Smooth muscle cell of the brain vasculature (primary cell): ENCODE measurements around the gene RSU1.
"Not testable (repeated sequence)": the region's sequence is repeated elsewhere in the genome, so short reads cannot be mapped to it uniquely, and the experiment has no call there.

Experiments
- DNase-seq: peaks from one replicate; pipeline ENCODE4 v3.0.0-alpha.2; 2012; ENCODE audit warnings: low read depth, low spot score

The RSU1 gene

GRCh38 chr10:16817125-16818019 is at the start of gene RSU1:
Gene RSU1, minus strand, starts transcription at chr10:16817424. Its CDS starts 343 bp downstream, at chr10:16817081.
- DNase-seq, result peak; percentile 100

DNA sequence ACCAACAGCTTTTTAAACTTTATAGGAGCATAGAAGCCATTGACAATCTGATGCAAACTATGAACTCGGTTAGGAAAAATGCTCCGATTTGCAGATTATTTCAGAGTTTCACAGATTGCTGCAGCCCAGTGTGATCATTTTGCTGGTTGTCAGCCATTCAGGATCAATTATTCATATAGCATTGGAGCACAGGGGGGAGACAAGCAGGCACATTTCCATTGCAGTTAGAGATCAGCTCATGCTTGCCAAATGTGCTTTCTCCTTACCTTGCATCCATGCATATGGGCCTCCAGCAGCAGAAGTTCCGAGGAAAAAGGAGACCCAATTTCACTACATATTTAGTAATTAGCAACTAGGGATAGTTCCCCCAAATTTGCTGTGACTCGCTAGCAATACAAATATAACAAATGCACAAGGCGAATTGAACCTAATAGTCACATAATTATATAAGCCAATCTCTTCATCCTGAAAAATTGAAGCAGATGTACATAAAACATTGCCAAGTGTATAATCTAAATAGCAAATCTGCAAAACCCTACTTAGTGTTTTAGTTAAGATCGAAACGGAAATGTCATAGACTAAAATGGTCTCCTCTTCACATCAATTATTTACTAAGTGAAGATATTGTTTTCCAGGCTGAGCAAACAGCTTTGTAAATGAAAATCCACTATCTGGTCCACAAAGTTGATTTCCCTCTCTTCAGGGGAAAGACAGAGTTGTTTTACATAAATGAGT is 49.5 kb upstream of the RSU1 start:
- no peak for DNase-seq

- no peak for DNase-seq
Observed at GRCh38 chr10:16865766-16866165, 48.5 kb upstream of the RSU1 start.

DNA sequence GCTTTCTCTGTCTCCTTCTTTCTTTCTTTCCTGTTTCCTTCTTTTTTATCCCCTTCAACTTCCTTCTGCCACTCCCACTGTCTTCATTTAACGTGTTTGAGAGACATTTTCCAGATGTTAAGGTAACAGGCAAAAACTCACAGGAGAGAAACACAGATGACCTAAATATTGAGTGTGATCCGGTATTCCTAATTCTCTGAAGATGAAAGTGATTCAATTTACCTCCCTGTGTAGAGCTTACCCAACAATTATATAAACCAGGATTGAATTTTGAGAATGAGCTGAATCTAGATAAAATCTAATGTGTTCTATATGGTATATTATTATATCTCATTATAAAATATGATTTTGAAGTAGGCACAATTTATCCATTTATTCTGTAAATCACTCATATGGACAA is 46.5 kb upstream of the RSU1 start:
- no peak for DNase-seq

DNA sequence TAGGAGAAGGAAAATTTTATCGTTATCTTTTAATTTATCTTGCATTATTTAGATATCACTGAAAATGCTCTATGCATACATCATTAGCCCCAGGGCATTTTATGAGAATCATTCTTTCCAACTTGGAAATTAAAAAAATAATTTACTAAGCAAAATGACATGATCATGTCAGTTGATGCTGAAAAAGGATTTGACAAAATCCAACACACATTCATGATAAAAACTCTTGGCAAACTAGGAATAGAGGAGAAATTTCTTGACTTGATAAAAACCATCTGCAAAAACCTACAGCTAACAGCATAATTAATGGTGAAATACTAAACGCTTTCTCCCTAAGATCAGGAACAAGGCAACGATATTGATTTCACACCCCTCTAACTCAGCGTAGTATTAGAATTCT is 40.2 kb upstream of the RSU1 start:
- DNase-seq, result no peak

- no peak for DNase-seq
Observed at GRCh38 chr10:16856567-16856966, 39.3 kb upstream of the RSU1 start.

GRCh38 chr10:16856092-16856491 is 38.9 kb upstream of the RSU1 start:
- no peak for DNase-seq

DNA sequence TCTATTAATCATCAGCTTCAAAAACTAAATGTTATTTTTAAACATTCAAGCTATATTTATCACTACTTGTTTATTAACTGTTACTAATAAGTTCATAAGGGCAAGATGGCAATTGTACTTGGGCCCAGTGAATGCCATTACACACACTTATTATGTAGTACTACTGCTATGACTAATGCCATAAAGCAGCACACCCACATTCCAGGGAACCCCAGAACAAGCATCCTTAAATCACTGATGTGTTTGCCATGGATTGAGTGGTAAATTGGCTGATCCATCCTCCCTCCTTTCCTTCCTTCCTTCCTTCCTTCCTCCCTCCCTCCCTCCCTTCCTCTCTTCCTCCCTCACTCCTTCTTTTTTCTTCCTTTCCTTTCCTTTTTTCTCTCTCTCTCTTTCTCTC is 37.4 kb upstream of the RSU1 start:
- no peak for DNase-seq

- DNase-seq, result no peak
Observed at GRCh38 chr10:16853809-16854208, 36.6 kb upstream of the RSU1 start.

GRCh38 chr10:16853201-16853600 is 36.0 kb upstream of the RSU1 start:
- DNase-seq, result no peak

- DNase-seq, result no peak
Observed at GRCh38 chr10:16852624-16853023, 35.4 kb upstream of the RSU1 start.

DNA sequence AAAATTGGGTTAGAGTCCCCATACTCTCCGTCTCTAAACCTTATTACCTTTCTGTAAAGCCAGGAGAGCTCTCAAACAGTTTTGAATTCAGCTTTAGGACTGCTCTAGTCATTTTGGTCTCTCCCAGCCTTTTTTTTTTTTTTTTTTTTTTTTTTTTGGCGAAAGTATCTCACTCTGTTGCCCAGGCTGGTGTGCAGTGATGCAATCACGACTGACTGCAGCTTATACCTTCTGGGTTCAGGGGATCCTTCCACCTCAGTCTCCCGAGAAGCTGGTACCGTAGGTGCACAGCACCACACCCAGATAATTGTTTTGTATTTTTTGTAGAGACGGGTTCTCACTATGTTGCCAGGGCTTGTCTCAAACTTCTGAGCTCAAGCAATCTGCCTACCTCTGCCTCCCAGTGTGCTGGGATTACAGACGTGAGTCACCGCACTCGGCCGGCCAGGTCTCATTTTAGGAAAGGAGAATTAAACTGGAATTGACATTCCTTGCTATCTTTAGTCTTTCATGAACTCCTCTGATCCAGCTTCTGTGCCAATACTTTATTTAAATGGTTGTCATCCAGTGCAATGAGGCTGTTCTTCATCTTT is 31.4 kb upstream of the RSU1 start:
- DNase-seq, result no peak

GRCh38 chr10:16847644-16848043 is 30.4 kb upstream of the RSU1 start:
- DNase-seq, result no peak

DNA sequence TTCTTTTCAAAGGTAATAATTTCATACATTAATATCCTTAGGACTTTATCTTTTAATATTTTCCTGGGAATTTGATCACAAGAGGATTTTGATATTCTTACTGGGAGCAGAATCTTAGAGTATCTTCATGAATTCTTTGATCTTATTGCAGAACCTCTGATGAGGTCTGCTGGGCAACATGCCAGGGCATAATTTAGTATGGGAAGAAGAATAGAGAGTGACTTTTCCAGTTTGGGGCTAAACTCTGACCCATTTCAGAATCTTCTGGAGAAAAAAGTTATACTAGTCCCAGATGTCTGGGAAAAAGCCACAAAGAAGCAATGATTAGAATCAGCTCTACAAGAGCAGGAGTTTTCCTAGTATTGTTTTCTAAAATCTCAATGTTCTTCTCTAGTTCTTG is 28.0 kb upstream of the RSU1 start:
- no peak for DNase-seq

DNA sequence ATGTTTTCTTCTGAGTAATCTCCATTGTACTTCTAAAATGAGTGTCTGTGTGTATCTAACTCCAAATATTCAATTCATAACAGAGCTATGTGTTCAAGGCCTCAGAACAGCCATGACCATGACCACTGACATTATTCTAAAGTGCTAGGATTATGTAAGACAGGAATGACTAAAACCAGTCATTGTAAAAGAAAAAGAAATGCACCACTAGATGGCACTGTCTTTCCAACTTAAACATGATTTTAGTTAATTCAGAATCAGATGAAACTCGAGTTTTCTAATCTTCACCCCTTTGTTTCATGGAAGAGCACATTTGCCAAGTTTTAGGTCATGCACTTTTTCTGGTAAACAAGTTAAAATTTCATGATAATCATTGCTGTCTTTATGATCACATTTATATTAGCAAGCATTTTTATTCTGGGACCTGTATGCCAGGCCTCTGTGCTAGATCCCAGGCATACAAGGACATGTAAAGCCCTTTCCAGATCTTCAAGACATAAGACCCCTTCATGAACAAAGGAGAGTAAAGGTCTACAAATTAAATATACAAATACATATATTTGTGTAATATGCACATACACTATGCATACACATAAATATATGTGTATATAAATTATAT is 26.1 kb upstream of the RSU1 start:
- no peak for DNase-seq

DNA sequence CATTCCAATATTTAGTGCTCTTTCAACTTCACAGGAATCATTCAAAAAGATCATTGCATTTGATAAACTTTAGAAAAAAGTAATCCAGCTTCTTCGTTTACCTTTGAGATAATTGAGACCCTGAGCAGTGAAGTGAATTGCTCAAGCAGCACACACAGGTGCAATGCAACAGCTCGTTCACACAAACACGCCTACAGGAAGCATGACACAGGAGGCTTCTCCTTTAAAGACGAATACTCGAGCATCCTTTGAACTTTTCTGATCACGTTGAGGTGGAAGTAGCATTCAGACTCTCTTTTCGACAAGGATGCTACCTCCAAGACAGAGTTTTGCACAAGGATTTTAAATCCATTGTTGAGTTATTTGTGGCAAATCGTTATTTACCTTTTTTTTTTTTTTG is 18.0 kb upstream of the RSU1 start:
- DNase-seq, result no peak

DNA sequence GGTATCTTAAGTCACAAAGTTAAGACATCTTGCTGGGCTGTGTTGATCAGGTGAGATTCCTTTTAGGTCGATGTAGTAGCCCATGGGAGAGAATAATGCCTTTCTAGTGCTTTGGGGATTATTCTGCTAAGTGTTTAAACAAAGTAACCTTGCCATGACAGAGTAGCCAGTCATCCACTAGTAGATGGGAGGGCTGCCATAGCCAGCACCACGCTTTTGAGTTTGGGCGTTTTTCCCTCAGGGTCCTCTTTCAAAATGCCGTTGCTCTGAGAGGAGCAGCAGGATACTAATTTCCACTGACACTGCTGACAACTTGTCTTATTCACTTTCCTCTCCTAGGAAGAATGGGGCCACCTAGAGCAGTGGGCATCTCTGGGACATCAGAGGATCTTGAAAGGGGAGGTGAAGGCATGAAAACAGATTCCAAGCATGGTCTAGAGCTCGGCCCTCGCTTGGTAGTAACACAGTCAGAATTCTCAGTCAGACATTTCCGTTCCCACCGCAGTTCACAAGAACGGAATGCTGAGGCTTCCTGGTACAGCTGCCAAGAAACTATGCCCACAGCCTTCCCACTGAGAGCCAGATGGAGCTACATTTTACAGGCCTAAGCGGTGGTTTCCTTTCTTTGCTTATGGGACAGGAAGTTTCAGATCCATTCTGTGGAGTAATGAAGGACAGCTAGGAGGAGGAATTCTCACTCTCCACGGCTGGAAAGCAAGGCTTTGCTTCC is 15.3 kb upstream of the RSU1 start:
- DNase-seq, result peak; percentile 88

GRCh38 chr10:16828701-16829175 is 11.5 kb upstream of the RSU1 start:
- DNase-seq, result no peak

GRCh38 chr10:16828114-16828568 is 10.9 kb upstream of the RSU1 start:
- DNase-seq, result peak; percentile 79

DNA sequence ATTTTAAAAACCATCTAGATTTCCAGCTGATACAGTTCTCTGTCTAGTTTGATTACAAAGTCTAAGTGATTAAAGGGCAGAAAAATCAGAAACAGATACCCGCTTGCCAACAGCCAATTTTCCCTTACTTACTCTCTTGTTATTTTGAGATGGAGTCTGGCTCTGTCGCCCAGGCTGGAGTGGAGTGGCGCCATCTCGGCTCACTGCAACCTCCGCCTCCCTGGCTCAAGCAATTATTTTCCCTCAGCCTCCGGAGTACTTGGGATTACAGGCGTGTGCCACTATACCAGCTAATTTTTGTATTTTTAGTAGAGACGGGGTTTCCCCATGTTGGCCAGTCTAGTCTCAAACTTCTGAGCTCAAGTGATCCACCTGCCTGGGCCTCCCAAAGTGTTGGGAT is 10.2 kb upstream of the RSU1 start:
- not testable (repeated sequence) for DNase-seq

DNA sequence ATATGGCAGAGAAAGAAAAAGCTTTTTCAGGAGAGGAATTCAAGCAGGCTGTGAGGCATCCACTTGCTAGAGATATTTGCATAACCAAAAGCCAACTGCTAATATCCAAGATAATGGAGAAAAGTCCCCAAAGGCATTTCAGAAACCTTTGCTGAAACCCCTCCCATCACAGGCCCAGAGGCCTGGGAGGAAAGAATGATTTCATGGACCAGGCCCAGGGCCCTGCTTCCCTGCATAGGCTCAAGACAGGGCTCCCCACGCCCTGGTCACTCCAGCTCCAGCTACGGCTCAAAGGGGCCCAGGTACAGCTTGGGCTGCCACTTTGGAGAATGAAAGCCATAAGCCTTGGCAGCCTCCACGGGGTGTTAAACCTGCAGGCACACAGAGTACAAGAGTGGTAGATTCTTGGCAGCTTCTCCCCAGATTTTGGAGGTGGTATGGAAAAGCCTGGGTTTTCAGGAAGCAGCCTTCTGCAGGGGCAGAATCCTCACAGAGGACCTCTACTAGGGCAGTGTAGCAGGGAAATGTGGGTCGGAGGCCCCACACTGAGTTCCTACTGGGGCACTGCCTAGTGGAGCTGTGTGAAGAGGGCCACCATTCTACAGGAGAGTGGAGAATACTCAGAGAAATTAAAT is 5.6 kb upstream of the RSU1 start:
- DNase-seq, result no peak
